Aorta (tissue), 5 donors: ENCODE data around the gene NRP2. TPM values are rescaled to one million over a fixed set of nuclear protein-coding genes. Genes with fewer than 3 reads are reported as not detected.

Source experiments
- ATAC-seq: fragments of 200-7000 bp; cut with Tn5 transposase; one replicate; pipeline ENCODE4 v1.9.1; 2022; ENCODE audit warnings: moderate library complexity; ENCODE audit not compliant: low FRiP score
- DNase-seq, 2 donors: peaks; one replicate each; pipeline ENCODE4 v3.0.0-alpha.2; 2020
- H3K27ac ChIP-seq, 2 donors: one replicate each; pipeline ENCODE4 v1.5.1; 2013; ENCODE audit warnings: low read length in 2 of 2, mild to moderate bottlenecking in 2 of 2, moderate library complexity in 2 of 2, control low read depth in 1 of 2, inconsistent platforms in 1 of 2, low read depth in 1 of 2
- H3K27me3 ChIP-seq, 2 donors: one replicate each; pipeline ENCODE4 v1.6.1; 2013; ENCODE audit warnings: control low read depth in 1 of 2, low read length in 1 of 2, mild to moderate bottlenecking in 1 of 2, moderate library complexity in 1 of 2; ENCODE audit not compliant: insufficient read depth in 2 of 2, control insufficient read depth in 1 of 2
- H3K36me3 ChIP-seq, 2 donors: one replicate each; pipeline ENCODE4 v1.6.1; 2013; ENCODE audit warnings: control low read depth in 1 of 2, low read length in 1 of 2, mild to moderate bottlenecking in 1 of 2; ENCODE audit not compliant: insufficient read depth in 2 of 2, control insufficient read depth in 1 of 2
- H3K4me1 ChIP-seq, 2 donors: one replicate each; pipeline ENCODE4 v1.6.1; 2013; ENCODE audit warnings: low read length in 2 of 2, control low read depth in 1 of 2, mild to moderate bottlenecking in 1 of 2, moderate library complexity in 1 of 2; ENCODE audit not compliant: insufficient read depth in 2 of 2, control insufficient read depth in 1 of 2
- H3K4me3 ChIP-seq, 2 donors: one replicate each; pipeline ENCODE4 v1.5.1; 2013; ENCODE audit warnings: low read length in 2 of 2, control low read depth in 1 of 2, mild to moderate bottlenecking in 1 of 2
- H3K9me3 ChIP-seq: one replicate; pipeline ENCODE4 v1.6.1; 2013; ENCODE audit warnings: mild to moderate bottlenecking, low read length; ENCODE audit not compliant: control insufficient read depth
- WGBS, 2 donors: extraction: QIAGEN DNeasy Blood & Tissue Kit; methylation state at CpG; one replicate each; pipeline ENCODE4 v1.1.7; 2013; 5-methylcytosine and 5-hydroxymethylcytosine counted together
- intact Hi-C, 2 donors: fragments of 100-400 bp; cut with DNase I; formaldehyde crosslinking; loops; one replicate each; pipeline versions ENCODE4 v1.14.2 to v1.15.0; 2022
- polyA plus RNA-seq, 2 donors: library from polyadenylated mRNA; stranded (reverse); fragments of 200-250 nt; gene quantifications; one replicate each; pipeline ENCODE4 v1.2.3, GENCODE V29; 2013
- total RNA-seq, 2 donors: library from RNA; stranded (reverse); fragmentation: NEBNext Ultra II Directional; extraction: Animal tissue kit (Norgen Biotek cat#: 25700); gene quantifications; one replicate each; pipeline ENCODE4 v1.2.1, GENCODE V29; 2021
- donor health status: healthy with polysubstance abuse.
- donor health status: Bipolar disorder and iron deficiency.
- donor health status: DM: no; HTN: no; CAD: no.
- donor health status: DM: no; HTN: no; CAD: no.
- donor health status: DM: yes; HTN: yes; CAD: no.

The NRP2 gene
- total and polyA plus RNA-seq, 4 donors, result 13.6 to 67.3 (median 28.5) TPM

GRCh38 chr2:205803500-205803899 lies 121.2 kb downstream of the NRP2 start:
- Histone ChIP-seq H3K4me3 (no peak overlapping the region), H3K9me3 (no peaks in the 10 kb centered on the region), H3K36me3 (no peaks in the 10 kb centered on the region), H3K27ac (no peak overlapping the region), H3K4me1 (no peaks in the 10 kb centered on the region), H3K27me3 (no peaks in the 10 kb centered on the region)
- no peak for ATAC-seq
- no peak for DNase-seq
- intact Hi-C loops, result no loop called here
- 87 to 91% methylated on average over 1 of the region's 1 CpG for WGBS, 2 donors

GRCh38 chr2:205805136-205805535 lies 122.8 kb downstream of the NRP2 start:
- Histone ChIP-seq H3K9me3 (no peaks in the 10 kb centered on the region), H3K27me3 (no peaks in the 10 kb centered on the region), H3K4me1 (no peaks in the 10 kb centered on the region), H3K36me3 (no peaks in the 10 kb centered on the region), H3K4me3 (no peak overlapping the region), H3K27ac (no peak overlapping the region)
- intact Hi-C loops, result no loop called here
- no peak for DNase-seq
- ATAC-seq, result no peak
- WGBS, 2 donors, result 77 to 86% methylated on average over 8 of the region's 8 CpGs

DNA sequence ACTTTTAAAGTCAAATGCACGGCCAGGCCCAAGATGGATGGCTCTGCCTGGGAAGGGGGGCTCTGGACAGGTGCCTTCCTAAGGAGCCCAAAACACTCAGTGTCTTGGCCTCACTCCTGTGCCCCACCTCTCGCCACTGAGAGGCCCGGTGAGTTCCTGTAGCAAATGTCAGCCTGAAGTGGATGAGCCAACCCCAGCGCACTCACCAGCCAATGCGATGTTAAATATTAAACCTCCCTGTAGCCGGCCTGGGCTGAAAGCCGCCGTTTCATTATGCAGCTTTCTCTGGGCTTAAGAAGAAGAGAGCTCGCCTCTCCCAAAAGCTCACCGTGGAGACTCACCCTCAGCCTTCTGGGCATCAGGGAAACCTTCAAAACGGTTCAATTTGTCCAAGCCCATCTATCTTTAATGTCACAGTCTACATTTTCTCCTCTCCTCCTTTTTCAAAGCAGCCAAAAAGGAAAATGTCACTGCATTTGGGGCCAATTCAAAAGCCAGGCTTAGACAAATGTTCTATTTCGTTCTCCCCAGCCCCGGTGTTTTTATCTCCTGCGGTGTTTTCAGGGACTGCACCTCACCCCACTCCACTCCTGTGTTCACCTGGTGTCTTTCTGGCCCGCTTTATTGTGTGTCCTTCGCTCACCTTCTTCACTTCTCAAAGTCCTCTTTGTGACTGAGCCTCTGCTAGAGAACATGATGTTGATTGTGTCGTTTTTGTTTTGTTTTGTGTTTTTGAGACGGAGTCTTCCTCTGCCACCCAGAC lies 124.0 kb downstream of the NRP2 start:
- Histone ChIP-seq H3K4me3 (no peak overlapping the region), H3K4me1 (no peaks in the 10 kb centered on the region), H3K36me3 (no peaks in the 10 kb centered on the region), H3K9me3 (no peaks in the 10 kb centered on the region), H3K27me3 (no peaks in the 10 kb centered on the region), H3K27ac (no peak overlapping the region)
- intact Hi-C loops, result no loop called here
- WGBS, 2 donors, result 79 to 84% methylated on average over 18 of the region's 18 CpGs
- no peak for ATAC-seq
- no peak for DNase-seq

- WGBS, 2 donors, result 94 to 95% methylated on average over 3 of the region's 3 CpGs
- no peaks in the 10 kb centered on the region for H3K36me3 ChIP-seq
- H3K27me3 ChIP-seq, result no peaks in the 10 kb centered on the region
- no peaks in the 10 kb centered on the region for H3K4me1 ChIP-seq
- H3K27ac ChIP-seq, result no peak overlapping the region
- no peak for DNase-seq
- intact Hi-C loops, result no loop called here
- no peaks in the 10 kb centered on the region for H3K9me3 ChIP-seq
- H3K4me3 ChIP-seq, result no peak overlapping the region
- no peak for ATAC-seq
Observed at GRCh38 chr2:205807229-205807628, 124.9 kb downstream of the NRP2 start.

DNA sequence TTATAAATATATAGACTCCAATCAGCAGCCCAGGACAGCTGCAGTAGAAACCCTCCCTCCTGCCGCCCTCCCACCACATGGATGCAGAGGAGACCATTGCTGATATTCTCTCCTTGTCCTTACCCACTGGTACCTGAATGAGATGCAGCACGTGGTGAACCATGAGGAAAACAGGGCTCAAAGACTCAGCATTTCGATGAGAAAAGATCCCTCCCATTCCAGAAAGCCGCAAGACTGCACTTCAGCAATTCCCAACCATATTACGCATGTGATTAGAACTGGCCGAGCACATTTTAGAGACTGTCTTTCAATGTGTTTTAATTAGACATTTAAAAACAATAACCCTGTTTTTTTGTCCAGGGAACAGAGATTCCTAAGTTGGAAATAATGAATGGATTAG lies 125.5 kb downstream of the NRP2 start:
- DNase-seq, result no peak
- Histone ChIP-seq H3K36me3 (no peaks in the 10 kb centered on the region), H3K9me3 (no peaks in the 10 kb centered on the region), H3K27me3 (no peaks in the 10 kb centered on the region), H3K4me3 (no peak overlapping the region), H3K4me1 (no peaks in the 10 kb centered on the region), H3K27ac (no peak overlapping the region)
- intact Hi-C loops, result no loop called here
- 88 to 89% methylated on average over 6 of the region's 6 CpGs for WGBS, 2 donors
- ATAC-seq, result no peak

GRCh38 chr2:205808486-205809121 lies 126.3 kb downstream of the NRP2 start:
- Histone ChIP-seq H3K4me3 (no peak overlapping the region), H3K27me3 (no peaks in the 10 kb centered on the region), H3K9me3 (no peaks in the 10 kb centered on the region), H3K4me1 (no peaks in the 10 kb centered on the region), H3K27ac (no peak overlapping the region), H3K36me3 (no peaks in the 10 kb centered on the region)
- DNase-seq (no peak), ATAC-seq (no peak)
- WGBS, 2 donors, result 42 to 43% methylated on average over 7 of the region's 7 CpGs
- intact Hi-C loops, result no loop called here

DNA sequence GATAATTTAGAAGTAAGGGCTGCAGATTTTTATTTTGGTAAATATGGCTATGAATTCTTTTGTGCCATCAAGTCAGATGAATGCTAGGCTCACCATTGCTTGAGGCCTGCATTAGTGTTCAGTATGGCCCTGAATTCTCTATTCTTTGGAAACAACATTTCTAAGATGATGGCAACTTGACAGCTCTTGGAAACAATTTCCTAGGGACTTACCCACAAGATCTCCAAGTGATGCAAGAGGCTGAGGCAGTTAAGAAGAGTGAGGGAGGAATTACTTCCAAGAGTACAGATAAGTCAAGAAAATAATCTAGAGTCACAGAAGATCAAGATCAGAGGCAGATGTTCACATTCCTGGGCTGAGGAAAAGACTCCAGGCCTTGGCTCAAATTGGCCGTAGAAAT lies 129.1 kb downstream of the NRP2 start:
- ATAC-seq (no peak), DNase-seq (no peak)
- Histone ChIP-seq H3K36me3 (no peaks in the 10 kb centered on the region), H3K4me1 (no peaks in the 10 kb centered on the region), H3K27me3 (no peaks in the 10 kb centered on the region), H3K9me3 (no peaks in the 10 kb centered on the region), H3K4me3 (no peak overlapping the region), H3K27ac (no peak overlapping the region)
- WGBS, 2 donors, result 95 to 100% methylated on average over 1 of the region's 1 CpG
- intact Hi-C loops, result no loop called here

DNA sequence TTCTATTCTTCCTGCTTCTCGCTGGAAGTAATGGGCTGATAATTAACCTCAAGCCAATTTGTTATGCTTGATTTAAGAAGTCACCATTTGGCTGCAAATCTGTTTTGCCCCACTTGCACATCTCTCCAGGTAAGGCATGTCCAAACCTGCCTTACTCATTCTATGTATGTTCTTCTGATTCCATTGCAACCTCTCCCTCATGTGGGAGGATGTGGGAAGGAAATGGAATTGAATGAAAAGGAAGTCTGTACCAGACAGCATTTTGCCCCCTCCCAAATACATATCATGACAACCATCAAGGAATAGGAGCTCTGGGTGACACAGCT lies 131.7 kb downstream of the NRP2 start:
- DNase-seq (no peak), ATAC-seq (no peak)
- WGBS, 2 donors, result 81 to 85% methylated on average over 1 of the region's 1 CpG
- Histone ChIP-seq H3K9me3 (no peaks in the 10 kb centered on the region), H3K4me3 (no peak overlapping the region), H3K27me3 (no peaks in the 10 kb centered on the region), H3K36me3 (no peaks in the 10 kb centered on the region), H3K27ac (no peak overlapping the region), H3K4me1 (no peaks in the 10 kb centered on the region)
- intact Hi-C loops, result no loop called here

DNA sequence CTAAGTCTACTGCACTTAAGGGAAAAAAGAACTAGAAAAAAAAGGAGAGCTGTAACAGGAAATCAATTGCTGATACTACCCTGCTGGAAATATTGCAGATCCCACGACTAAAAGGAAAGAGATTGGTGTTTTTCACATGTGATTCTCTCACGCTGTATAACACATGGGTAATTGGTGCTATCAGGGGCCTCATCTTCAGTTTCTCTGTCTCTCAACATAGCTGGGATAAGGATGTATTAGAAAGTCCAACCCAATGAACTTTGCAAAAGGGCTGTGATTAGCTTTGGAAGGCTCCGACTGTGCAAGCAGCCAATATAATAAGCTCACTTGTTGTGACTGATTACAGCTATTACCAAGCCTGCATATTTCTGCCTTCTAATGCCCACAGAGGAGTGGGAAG lies 133.4 kb downstream of the NRP2 start:
- Histone ChIP-seq H3K9me3 (no peaks in the 10 kb centered on the region), H3K27ac (no peak overlapping the region), H3K4me1 (no peaks in the 10 kb centered on the region), H3K27me3 (no peaks in the 10 kb centered on the region), H3K4me3 (no peak overlapping the region), H3K36me3 (no peaks in the 10 kb centered on the region)
- no peak for ATAC-seq
- WGBS, 2 donors, result 66 to 74% methylated on average over 3 of the region's 3 CpGs
- no peak for DNase-seq
- intact Hi-C loops, result no loop called here
